ENCODE data around the gene NUP205. TPM values are rescaled to one million over a fixed set of nuclear protein-coding genes. Genes with fewer than 3 reads are reported as not detected.

Gene NUP205
- total RNA-seq, 1 donor from 2014 or later = 91.6 TPM

- no peak for TF ChIP-seq CTCF (conservative IDR thresholded peaks at IDR 0.05; ENCODE audit: low read depth, low read length)
- H3K4me3 ChIP-seq (ENCODE audit: low read depth, low read length) = no peak overlapping the region
- no peak for DNase-seq (ENCODE audit: low read depth)
Measured at GRCh38 chr7:135670179-135670578, 112.5 kb downstream of the NUP205 start.

GRCh38 chr7:135672560-135673359, 115.0 kb downstream of the NUP205 start:
- H3K4me3 ChIP-seq (ENCODE audit: low read depth, low read length) = no peak overlapping the region
- DNase-seq (ENCODE audit: low read depth) = no peak
- peak; percentile 90 for TF ChIP-seq CTCF (conservative IDR thresholded peaks at IDR 0.05; ENCODE audit: low read depth, low read length)

GRCh38 chr7:135673360-135673706, 115.6 kb downstream of the NUP205 start:
- no peak overlapping the region for H3K4me3 ChIP-seq (ENCODE audit: low read depth, low read length)
- no peak for DNase-seq (ENCODE audit: low read depth)
- TF ChIP-seq CTCF (conservative IDR thresholded peaks at IDR 0.05; ENCODE audit: low read depth, low read length) = no peak

GRCh38 chr7:135678612-135679575, 121.2 kb downstream of the NUP205 start:
- TF ChIP-seq CTCF (conservative IDR thresholded peaks at IDR 0.05; ENCODE audit: low read depth, low read length) = no peak
- H3K4me3 ChIP-seq (ENCODE audit: low read depth, low read length) = no peak overlapping the region
- peak; percentile 59 for DNase-seq (ENCODE audit: low read depth)

GRCh38 chr7:135681762-135682161, 124.0 kb downstream of the NUP205 start:
- no peak for TF ChIP-seq CTCF (conservative IDR thresholded peaks at IDR 0.05; ENCODE audit: low read depth, low read length)
- H3K4me3 ChIP-seq (ENCODE audit: low read depth, low read length) = no peak overlapping the region
- DNase-seq (ENCODE audit: low read depth) = no peak

GRCh38 chr7:135682191-135682590, 124.5 kb downstream of the NUP205 start:
- no peak for DNase-seq (ENCODE audit: low read depth)
- no peak for TF ChIP-seq CTCF (conservative IDR thresholded peaks at IDR 0.05; ENCODE audit: low read depth, low read length)
- no peak overlapping the region for H3K4me3 ChIP-seq (ENCODE audit: low read depth, low read length)
